Activated CD8-positive, alpha-beta T cell treated with anti-CD3 and anti-CD28 coated beads, Interleukin-2, amount 10 ng/mL, durations not matched to agents 7 days and 5 days (primary cell): ENCODE measurements around the gene KRTAP10-8. TPM values are rescaled to one million over a fixed set of nuclear protein-coding genes. Genes with fewer than 3 reads are reported as not detected.
A peak's percentile ranks its signal among the peaks of the same experiment; 100 is the strongest.
"Not testable (repeated sequence)": the region's sequence is repeated elsewhere in the genome, so short reads cannot be mapped to it uniquely, and the experiment has no call there.

Experiments used
- ATAC-seq: fragments of 150-1000 bp; cut with Tn5 transposase; one replicate; pipeline ENCODE4 v1.10.0; 2021; ENCODE audit warnings: moderate library complexity
- CTCF ChIA-PET: fragments of 350-600 bp; sonication (Branson Sonifier 250); formaldehyde crosslinking; loops from one replicate; lab custom pipeline; 2021; ENCODE audit warnings: antibody characterized with exemption; lab: Charles Lee
- POLR2A ChIA-PET: fragments of 350-600 bp; sonication (Branson Sonifier 250); formaldehyde crosslinking; loops from one replicate; lab custom pipeline; 2021; ENCODE audit warnings: antibody characterized with exemption; lab: Charles Lee
- DNase-seq: peaks from one replicate; pipeline ENCODE4 v3.0.0-alpha.2; 2020
- H3K27ac Mint-ChIP-seq: one replicate; pipeline ENCODE4 v1.8.0; 2021; ENCODE audit warnings: mild to moderate bottlenecking, mixed read lengths
- H3K27me3 Mint-ChIP-seq: one replicate; pipeline ENCODE4 v1.8.0; 2021; ENCODE audit warnings: low read depth, mixed read lengths
- H3K36me3 Mint-ChIP-seq: one replicate; pipeline ENCODE4 v1.8.0; 2021; ENCODE audit warnings: low read depth, mixed read lengths
- H3K4me1 Mint-ChIP-seq: one replicate; pipeline ENCODE4 v1.8.0; 2021; ENCODE audit warnings: low read depth, mixed read lengths
- H3K4me3 Mint-ChIP-seq: one replicate; pipeline ENCODE4 v1.8.0; 2021; ENCODE audit warnings: mild to moderate bottlenecking, mixed read lengths
- H3K9me3 Mint-ChIP-seq: one replicate; pipeline ENCODE4 v1.8.0; 2022; ENCODE audit warnings: mixed read lengths; ENCODE audit not compliant: insufficient read depth
- total RNA-seq, 2 experiments: library from RNA; stranded (reverse); gene quantifications; one replicate each; pipeline ENCODE4 v1.2.3, GENCODE V29; 2021

Gene KRTAP10-8
- total RNA-seq, 2 experiments from 2014 or later, result not detected

- CTCF ChIA-PET, result interaction anchor here (0.9 kb wide), 1 partner anchor 9 kb away, joined by 3 read pairs; no protein-coding TSS in a partner anchor
- ATAC-seq, H3K4me3 Mint-ChIP-seq, H3K27ac Mint-ChIP-seq, DNase-seq, H3K27me3 Mint-ChIP-seq, POLR2A ChIA-PET: not testable (repeated sequence)
- H3K36me3 Mint-ChIP-seq, result peaks cover 32% of the 10 kb centered on the region
- H3K9me3 Mint-ChIP-seq, result peaks cover 48% of the 10 kb centered on the region
- H3K4me1 Mint-ChIP-seq, result peaks cover 15% of the 10 kb centered on the region
These were observed 16.0 kb downstream of the KRTAP10-8 start for GRCh38 chr21:44627831-44628233.

GRCh38 chr21:44628707-44629391, 17.0 kb downstream of the KRTAP10-8 start:
- ATAC-seq, result no peak
- H3K9me3 Mint-ChIP-seq, result peaks cover 47% of the 10 kb centered on the region
- ChIA-PET CTCF (no interaction called here), POLR2A (no interaction called here)
- peaks cover 29% of the 10 kb centered on the region for H3K36me3 Mint-ChIP-seq
- H3K27me3 Mint-ChIP-seq, result peaks cover 6% of the 10 kb centered on the region
- H3K4me1 Mint-ChIP-seq, result peaks cover 15% of the 10 kb centered on the region
- no peak overlapping the region for H3K27ac Mint-ChIP-seq
- no peak for DNase-seq
- no peak overlapping the region for H3K4me3 Mint-ChIP-seq

- POLR2A ChIA-PET, result interaction anchor here (0.7 kb wide), 1 partner anchor 10 kb away, joined by 3 read pairs; no protein-coding TSS in a partner anchor
- peaks cover 44% of the 10 kb centered on the region for H3K9me3 Mint-ChIP-seq
- ATAC-seq, result no peak
These were observed 18.6 kb downstream of the KRTAP10-8 start for GRCh38 chr21:44630440-44630839.

GRCh38 chr21:44632067-44632466, 20.2 kb downstream of the KRTAP10-8 start:
- Mint-ChIP-seq H3K27ac (no peak overlapping the region), H3K4me1 (peaks cover 14% of the 10 kb centered on the region), H3K9me3 (peaks cover 44% of the 10 kb centered on the region), H3K4me3 (no peak overlapping the region), H3K36me3 (peaks cover 23% of the 10 kb centered on the region), H3K27me3 (peaks cover 9% of the 10 kb centered on the region)
- POLR2A ChIA-PET, result no interaction called here
- ATAC-seq (no peak), DNase-seq (no peak)
- CTCF ChIA-PET, result no interaction called here

More at GRCh38 chr21:44630440-44630839, 18.6 kb downstream of the KRTAP10-8 start:
- peaks cover 23% of the 10 kb centered on the region for H3K36me3 Mint-ChIP-seq
- CTCF ChIA-PET, result no interaction called here
- no peak overlapping the region for H3K4me3 Mint-ChIP-seq
- H3K27me3 Mint-ChIP-seq, result peaks cover 9% of the 10 kb centered on the region
- peaks cover 15% of the 10 kb centered on the region for H3K4me1 Mint-ChIP-seq
- no peak for DNase-seq
- peak overlapping the region; percentile 23 for H3K27ac Mint-ChIP-seq

GRCh38 chr21:44636209-44637017, 24.5 kb downstream of the KRTAP10-8 start:
- CTCF ChIA-PET, result no interaction called here
- Mint-ChIP-seq H3K9me3 (peaks cover 45% of the 10 kb centered on the region), H3K27me3 (peaks cover 12% of the 10 kb centered on the region)

GRCh38 chr21:44637018-44637850, 25.4 kb downstream of the KRTAP10-8 start, which contains the start of gene KRTAP10-10:
Gene KRTAP10-10 (plus strand): TSS chr21:44637356. CDS start chr21:44637418, 62 bp downstream.
- Mint-ChIP-seq H3K27me3 (peaks cover 15% of the 10 kb centered on the region), H3K9me3 (peaks cover 44% of the 10 kb centered on the region), H3K27ac (no peak within 1 kb of the TSS), H3K36me3 (peaks cover 4% of the 10 kb centered on the region), H3K4me1 (no peaks in the 10 kb centered on the region), H3K4me3 (no peak within 1 kb of the TSS)
- ATAC-seq (no peak), DNase-seq (no peak)
- ChIA-PET POLR2A (no interaction called here), CTCF (no interaction called here)

More at GRCh38 chr21:44636209-44637017, 24.5 kb downstream of the KRTAP10-8 start:
- H3K36me3 Mint-ChIP-seq, result peaks cover 8% of the 10 kb centered on the region
- DNase-seq, result no peak
- no peak for ATAC-seq
- H3K4me1 Mint-ChIP-seq, result no peaks in the 10 kb centered on the region
- H3K4me3 Mint-ChIP-seq, result no peak overlapping the region
- H3K27ac Mint-ChIP-seq, result no peak overlapping the region
- POLR2A ChIA-PET, result no interaction called here

- ATAC-seq, H3K36me3 Mint-ChIP-seq, H3K4me1 Mint-ChIP-seq, POLR2A ChIA-PET, H3K27ac Mint-ChIP-seq, H3K4me3 Mint-ChIP-seq, CTCF ChIA-PET, DNase-seq: not testable (repeated sequence)
- H3K9me3 Mint-ChIP-seq, result peaks cover 45% of the 10 kb centered on the region
- H3K27me3 Mint-ChIP-seq, result peaks cover 15% of the 10 kb centered on the region
These were observed 26.0 kb downstream of the KRTAP10-8 start for GRCh38 chr21:44637851-44638348.

- H3K4me1 Mint-ChIP-seq, H3K36me3 Mint-ChIP-seq, CTCF ChIA-PET, H3K4me3 Mint-ChIP-seq, H3K27ac Mint-ChIP-seq, ATAC-seq: not testable (repeated sequence)
- DNase-seq, result peak; percentile 13
- H3K27me3 Mint-ChIP-seq, result peaks cover 13% of the 10 kb centered on the region
- POLR2A ChIA-PET, result interaction anchor here (0.6 kb wide), 1 partner anchor 48 kb away, joined by 3 read pairs; no protein-coding TSS in a partner anchor
- peaks cover 45% of the 10 kb centered on the region for H3K9me3 Mint-ChIP-seq
These were observed 26.8 kb downstream of the KRTAP10-8 start for GRCh38 chr21:44638506-44639330.

- peaks cover 2% of the 10 kb centered on the region for H3K36me3 Mint-ChIP-seq
- H3K4me1 Mint-ChIP-seq, result no peaks in the 10 kb centered on the region
- no peak overlapping the region for H3K27ac Mint-ChIP-seq
- ATAC-seq (no peak), DNase-seq (no peak)
- ChIA-PET POLR2A (interaction anchor here (0.6 kb wide), 1 partner anchor 48 kb away, joined by 3 read pairs; no protein-coding TSS in a partner anchor), CTCF (no interaction called here)
- H3K4me3 Mint-ChIP-seq, result no peak overlapping the region
- peaks cover 11% of the 10 kb centered on the region for H3K27me3 Mint-ChIP-seq
- peaks cover 44% of the 10 kb centered on the region for H3K9me3 Mint-ChIP-seq
These were observed 27.4 kb downstream of the KRTAP10-8 start for GRCh38 chr21:44639331-44639655.

- DNase-seq (peak; percentile 7), ATAC-seq (no peak)
- Mint-ChIP-seq H3K27ac (no peak overlapping the region), H3K4me3 (no peak overlapping the region), H3K36me3 (peaks cover 8% of the 10 kb centered on the region), H3K27me3 (peaks cover 5% of the 10 kb centered on the region), H3K9me3 (peaks cover 50% of the 10 kb centered on the region), H3K4me1 (no peaks in the 10 kb centered on the region)
- CTCF ChIA-PET, result no interaction called here
- POLR2A ChIA-PET, result interaction anchor here (0.6 kb wide), 1 partner anchor 10 kb away, joined by 3 read pairs; no protein-coding TSS in a partner anchor
These were observed 28.9 kb downstream of the KRTAP10-8 start for GRCh38 chr21:44640761-44641160.
